GM21786 (cell line): ENCODE results near the gene TXNIP.
A peak's percentile ranks its signal among the peaks of the same experiment; 100 is the strongest.

Source experiments
- ATAC-seq: cut with Tn5 transposase; IDR thresholded peaks from one replicate; pipeline ENCODE4 v1.9.1; 2021; ENCODE audit not compliant: unreplicated experiment

Gene TXNIP

DNA sequence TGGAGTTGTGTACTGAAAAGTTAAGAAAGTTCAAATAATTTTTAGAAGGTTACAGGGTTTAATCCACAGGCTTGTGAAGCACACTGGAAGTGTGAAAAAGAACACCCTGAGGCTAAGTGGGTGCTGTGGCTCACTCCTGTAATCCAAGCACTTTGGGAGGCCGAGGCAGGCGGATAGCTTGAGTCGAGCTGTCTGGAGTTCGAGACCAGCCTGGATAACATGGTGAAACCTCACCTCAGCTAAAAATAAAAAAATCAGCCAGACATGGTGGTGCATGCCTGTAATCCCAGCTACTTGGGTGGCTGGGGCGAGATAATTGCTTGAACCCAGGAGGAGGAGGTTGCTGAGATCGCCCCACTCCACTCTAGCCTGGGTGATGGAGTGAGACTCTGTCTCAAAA lies 9.8 kb downstream of the TXNIP start:
- no peak for ATAC-seq

DNA sequence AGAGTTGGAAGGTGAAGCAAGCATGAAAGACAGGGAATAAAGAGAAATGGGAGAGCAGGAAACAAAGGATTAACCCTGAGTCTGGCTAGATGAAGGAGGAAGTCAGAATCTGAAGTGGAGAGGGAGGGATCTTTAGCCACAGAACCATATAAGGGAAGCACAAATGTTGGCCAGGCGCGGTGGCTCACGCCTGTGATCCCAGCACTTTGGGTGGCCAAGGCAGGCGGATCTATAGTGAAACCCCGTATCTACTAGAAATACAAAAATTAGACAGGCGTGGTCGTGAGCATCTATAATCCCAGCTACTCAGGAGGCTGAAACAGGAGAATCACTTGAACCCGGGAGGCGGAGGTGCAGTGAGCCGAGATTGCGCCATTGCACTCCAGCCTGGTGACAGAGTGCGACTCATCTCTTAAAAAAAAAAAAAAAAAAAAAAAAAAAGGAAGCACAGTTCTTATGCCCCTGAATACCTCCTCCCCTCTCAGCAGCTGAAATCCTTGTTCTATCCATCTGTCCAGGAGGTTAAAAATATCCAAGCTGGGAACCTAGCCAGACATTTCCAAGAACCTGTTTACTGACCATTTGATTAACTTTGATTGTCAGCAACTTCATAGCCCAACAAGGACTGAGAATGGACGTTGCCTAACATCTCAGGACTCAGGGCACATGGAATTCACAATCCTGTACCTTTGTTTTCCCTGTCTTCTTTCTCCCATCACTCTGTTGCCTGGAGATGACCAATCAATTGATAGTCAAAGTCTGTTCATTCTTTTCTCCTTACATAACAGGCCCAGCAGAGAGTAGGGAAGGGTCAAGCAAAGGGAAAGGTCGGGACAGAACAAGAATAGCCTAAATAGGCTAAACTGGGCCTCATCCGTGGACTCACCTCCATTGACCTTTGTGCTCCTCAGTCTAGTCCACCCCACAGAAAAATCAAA lies 10.6 kb downstream of the TXNIP start:
- ATAC-seq: no peak

DNA sequence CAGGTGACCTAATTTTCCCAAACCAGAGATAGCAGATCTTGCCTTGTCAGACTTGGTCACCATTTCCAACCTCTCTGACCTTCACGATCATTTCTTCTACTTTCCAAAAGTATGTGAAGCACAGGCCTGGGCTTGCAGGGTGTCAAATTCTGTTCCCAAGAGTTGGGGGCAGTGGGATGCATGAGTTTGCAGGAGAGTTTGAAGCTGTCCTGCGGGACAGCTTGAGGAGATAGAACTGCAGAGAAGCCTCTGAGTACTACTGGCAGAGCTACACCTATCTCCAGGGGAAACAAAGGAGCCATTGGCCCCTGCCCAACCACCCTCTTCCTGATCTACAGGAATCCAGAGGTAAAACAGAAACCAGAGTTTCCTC lies 11.3 kb downstream of the TXNIP start:
- ATAC-seq: no peak

DNA sequence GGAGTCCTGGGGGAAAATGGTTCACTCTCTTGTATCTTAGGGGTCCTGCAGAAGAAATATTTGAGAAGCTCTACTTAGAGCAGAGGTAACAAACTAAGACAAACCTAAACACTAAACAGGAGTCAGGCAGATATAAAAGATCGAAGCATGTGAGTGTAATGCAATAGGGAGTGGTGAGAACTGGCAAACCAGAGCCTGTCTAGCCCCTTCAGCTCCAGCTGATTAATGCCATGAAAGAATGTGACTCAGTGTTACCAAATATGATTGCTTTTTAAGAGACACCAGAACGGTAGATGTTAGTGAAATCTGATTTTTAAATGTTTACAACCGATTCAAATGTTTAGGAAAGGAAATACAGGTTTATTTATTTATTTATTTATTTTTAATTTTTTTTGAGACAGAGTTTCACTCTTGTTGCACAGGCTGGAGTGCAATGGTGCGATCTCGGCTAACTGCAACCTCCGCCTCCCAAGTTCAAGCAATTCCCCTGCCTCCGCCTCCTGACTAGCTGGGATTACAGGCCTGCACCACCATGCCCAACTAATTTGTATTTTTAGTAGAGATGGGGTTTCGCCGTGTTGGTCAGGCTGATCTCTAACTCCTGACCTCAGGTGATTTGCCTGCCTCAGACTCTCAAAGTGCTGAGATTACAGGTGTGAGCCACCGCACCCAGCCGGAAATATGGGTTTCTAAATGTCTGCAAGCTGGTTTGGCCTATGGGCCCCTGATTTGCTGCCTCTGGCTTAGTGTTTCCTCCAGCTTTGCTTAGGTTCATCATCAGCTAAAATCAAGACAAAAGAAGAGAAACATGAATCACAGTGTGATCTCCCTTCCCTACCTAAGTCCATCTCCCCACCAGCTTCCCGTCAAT lies 12.2 kb downstream of the TXNIP start:
- no peak for ATAC-seq

DNA sequence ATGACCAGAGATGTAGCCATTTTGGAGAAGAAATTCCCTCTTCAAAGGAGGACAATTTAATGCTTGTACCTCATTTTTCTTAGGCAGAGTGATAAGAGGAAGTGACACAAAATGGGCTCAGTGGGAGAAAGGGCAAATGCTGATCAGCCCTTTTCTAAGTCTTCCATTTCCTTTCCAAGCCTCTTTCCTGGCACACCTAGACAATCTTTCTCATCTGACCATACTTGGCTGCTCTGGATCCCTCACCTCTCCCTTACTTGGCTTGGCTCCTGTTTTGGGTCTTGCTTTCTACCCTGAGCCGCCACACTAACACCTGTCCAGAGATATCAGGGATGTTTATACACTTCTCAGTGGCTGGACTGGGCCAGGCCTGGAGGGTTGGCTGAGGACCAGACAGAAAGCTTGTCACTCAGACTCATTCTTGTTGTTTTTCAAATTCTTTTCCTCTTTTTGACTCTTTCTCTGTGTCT lies 13.1 kb downstream of the TXNIP start:
- no peak for ATAC-seq

DNA sequence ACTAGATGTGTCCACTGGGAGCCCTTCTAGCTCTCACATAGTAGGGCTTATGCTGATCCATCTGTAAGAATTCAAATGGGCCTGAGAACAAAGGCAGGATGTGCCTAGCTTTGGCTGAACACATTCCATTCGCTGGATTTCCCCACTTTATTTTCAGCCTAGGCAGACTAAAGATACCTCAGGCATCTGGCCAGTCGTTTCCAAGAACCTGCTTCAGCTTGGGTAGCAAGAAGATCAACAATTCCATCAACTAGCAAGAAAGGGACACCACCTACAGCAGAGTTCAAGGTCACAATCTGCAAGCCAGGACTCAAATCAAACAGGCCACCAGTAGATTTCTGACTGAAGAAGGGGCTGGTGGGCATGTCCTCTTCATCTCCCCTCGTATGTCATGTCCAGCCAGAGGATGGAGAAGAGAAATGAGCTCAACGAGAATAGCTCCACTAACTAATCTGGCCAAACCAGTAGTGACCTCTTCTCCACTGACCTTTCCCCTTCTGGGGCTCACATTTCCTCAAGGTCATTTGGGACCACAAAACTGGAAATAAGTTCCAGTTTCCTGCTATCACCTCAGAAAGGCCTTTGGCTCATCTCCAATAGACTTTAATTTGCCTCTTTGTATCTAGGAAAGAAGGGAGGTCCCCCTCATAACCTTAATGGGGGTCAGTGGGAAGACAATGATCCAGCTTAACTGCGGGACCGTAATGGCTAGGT lies 14.2 kb downstream of the TXNIP start:
- ATAC-seq: no peak

DNA sequence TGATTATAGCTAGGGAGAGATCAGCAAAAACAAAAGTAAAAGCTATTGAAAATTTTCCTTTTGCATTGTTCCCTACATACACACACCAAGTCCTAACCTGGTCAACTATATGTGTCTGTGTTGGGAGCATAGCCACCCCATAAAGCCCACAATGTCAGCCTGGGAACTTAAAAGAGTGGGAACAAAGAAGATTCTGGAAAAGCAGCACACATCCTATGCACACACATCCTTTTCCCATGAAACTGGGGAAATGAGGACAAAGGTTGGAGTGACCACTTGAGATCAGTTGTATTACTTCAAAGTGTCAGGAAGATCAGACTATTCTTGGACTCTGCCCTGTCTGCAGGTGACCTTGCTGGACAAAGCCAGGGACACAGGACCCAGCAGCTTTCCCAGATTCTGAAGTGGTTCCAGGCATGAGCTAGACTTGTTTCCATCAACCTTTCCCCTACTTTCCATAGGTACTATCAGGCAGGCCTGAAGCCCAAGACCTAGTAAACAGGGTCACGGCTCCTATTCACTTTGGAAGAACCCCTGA lies 15.9 kb downstream of the TXNIP start:
- no peak for ATAC-seq

DNA sequence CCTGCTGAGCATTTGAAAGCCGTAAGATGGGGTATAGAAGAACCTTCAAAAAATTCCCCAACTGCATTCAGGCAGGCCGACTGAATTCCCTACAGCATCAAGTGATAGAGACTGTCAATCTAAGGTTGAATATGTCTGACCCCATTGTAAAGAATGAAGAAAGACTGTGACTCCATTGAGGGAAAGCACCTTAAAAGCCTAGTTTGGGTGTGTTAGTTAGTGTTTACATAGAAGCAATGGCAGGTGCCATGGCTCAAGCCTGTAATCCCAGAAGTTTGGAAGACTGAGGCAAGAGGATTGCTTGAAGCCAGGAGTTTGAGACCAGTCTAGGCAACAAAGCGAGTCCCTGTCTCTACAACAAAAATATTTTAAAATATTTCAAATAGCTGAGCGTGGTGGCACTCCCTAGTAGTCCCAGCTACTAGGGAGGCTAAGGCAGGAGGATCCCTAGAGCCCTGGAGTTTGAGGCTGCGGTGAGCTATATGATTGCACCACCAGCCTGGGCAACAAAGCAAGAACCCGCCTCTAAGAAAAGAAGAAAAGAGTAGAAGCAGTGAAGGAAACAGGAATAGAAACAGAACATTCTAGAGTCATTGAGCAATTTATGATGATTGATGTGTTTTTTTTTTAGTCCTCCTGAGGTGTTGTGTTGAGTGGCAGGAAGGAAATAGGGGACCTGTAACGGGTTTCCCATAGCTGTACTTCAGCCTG lies 16.5 kb downstream of the TXNIP start:
- peak; percentile 37 for ATAC-seq

DNA sequence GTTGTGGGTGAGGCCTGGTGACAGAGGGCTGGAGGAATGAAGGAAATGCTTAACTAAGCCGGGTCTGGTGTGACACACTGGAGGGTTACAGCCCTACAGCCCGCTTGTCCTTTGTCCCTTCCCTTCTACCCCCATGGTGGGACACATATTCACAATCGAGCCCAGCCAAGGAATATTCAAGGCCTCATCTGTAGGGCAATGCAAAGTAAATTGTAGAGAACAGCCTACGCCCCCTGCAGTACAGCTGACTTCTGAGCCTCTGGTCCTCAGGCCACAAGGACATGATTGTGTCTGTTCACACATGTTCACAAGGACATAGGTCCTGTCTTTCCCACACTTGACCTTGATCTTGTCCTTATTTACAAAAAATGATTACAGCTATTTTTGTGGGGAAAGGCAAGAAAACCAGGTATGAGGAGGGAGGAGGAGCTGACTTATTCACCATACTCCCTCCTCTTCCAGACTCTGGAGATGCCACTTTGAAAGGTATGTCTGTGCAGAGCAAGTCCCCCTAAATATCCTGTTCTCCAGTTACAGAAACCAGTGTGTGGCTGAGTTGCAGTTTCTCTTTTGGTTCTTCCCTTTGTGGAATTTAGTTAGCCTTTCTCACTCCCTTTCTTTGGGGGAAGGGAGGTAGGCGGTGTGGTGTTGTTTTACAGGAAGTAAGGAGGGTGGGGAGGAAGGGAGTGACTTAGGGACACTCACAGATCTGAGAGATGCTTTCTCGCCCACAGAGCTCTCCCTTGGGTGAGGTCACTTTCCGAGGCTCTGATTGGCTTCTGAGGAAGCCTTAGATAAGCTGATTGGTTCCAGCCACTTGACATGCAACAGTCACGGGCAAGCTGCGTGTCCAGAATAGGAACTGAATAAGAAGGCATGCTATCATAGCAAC lies 17.3 kb downstream of the TXNIP start:
- peak; percentile 83 for ATAC-seq

DNA sequence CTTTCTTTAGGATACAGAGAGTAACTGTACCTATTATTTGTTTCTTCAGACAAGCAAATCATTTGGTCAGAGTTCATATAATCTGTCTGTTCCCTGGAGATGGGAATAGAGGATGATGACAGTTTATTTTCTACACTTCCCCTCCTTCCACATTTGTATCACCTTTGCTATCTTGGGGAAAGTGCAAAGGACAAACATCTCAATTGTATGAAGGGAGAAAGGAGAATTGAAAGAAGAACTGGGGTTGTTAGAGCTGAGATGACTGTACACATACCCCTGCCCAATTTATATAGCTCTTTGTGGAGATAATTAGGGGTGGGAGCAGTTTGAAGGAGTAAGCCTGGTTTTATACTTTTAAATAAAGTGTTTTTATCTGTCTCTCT lies 17.9 kb downstream of the TXNIP start:
- ATAC-seq: no peak

DNA sequence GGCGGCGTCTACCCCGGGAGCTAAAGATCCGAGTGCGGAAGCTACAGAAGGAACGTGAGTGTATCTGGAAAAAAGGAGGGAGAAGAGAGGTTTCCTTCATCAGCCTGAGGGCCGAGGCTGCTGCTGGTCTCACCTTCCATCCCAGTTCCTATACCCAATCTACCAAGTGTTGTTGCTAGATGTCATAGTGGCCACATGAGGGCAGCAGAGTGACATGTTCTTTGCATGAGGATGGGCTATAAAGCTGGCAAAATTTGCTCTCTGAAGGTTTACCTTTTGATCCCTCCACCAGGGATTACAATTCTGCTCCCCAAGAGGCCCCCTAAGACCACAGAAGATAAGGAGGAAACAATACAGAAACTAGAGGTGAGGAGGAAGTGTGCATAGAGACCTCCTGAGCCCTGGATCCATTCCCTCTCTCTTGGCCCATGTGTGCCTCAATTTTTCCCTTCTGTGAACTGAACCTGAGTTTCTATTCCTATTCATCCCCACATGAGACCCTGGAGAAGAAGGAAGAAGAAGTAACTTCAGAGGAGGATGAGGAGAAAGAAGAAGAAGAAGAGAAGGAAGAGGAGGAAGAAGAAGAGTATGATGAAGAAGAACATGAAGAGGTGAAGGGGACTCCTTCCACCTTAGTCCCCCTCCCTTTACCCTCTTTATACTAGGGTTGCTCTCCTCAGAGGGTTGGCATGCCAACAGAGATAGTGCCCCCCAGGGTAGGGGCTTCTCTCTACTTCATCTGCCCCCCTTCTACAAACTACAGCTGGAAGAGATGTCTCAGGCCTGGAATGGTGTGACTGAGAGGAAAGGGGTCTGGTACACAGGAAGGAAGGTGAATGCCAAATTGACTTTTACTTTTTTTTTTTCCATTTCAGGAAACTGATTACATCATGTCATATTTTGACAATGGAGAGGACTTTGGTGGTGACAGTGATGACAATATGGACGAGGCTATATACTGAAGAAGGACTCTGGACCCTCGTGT lies 18.6 kb downstream of the TXNIP start:
- ATAC-seq: no peak

DNA sequence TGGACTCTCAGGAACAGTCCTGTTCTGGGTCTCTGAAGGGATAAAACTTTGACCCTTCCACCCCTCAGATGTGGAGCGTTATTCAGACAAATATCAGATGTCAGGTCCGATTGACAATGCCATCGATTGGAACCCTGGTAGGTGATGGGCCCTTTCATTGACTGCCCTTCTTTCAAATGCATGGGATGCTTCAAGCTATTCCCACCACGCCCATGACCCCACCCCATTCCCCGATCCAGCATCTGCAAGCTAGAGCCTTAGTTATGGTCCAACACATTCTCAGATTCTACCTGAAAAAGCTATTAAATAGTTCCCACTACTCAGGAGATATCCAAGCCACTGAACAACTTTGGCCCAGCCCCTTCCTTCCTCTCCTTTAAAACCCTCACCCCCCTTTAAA lies 19.4 kb downstream of the TXNIP start:
- no peak for ATAC-seq

DNA sequence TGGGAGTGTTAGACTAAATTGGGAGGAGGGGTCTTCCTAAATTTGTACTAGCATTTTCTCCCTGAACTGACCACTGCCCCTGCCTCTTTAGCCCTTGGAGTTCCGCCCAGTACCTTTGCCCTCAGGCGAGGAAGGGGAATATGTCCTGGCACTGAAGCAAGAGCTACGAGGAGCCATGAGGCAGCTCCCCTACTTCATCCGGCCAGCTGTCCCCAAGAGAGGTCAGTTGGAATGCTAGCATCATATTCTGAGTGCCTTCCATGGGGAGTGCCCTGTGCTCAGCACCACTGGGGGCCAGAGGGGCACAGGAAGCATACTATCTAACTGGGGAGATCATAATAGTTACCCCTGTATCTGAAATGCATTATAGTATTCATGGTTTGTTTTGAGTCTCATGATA lies 21.2 kb downstream of the TXNIP start:
- no peak for ATAC-seq

DNA sequence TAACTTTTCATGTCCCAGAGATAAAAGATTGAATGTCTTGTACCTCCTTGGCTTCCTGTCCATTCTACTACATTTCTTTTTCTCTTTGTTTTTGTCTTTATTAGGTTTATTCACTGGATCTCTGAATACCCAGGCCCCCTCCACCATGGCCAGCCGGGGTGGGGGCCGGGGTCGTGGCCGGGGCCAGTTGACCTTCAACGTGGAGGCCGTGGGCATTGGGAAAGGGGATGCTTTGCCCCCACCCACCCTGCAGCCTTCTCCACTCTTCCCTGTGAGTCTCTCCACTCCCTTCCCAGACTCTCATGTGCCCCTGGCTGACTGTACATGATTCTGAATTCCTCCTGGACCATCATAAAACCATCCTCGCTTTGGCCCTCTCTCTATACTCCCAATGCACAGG lies 21.7 kb downstream of the TXNIP start:
- no peak for ATAC-seq

DNA sequence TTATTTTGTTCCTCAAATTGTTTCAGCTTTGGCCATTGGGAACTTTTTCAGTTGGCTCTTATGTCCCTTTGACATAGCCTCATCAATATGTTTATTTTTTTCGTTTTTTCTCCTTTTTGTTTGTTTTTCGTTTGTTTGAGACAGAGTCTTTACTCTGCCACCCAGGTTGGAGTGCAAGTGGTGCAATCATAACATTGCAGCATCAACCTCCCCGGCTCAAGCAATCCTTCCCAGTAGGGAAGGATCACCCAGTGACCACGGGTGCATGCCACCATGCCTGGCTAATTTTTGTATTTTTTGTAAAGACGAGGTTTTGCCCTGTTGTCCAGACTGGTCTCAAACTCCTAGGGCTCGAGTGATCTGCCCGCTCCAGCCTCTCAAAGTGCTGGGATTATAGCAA lies 23.8 kb downstream of the TXNIP start:
- ATAC-seq: no peak

DNA sequence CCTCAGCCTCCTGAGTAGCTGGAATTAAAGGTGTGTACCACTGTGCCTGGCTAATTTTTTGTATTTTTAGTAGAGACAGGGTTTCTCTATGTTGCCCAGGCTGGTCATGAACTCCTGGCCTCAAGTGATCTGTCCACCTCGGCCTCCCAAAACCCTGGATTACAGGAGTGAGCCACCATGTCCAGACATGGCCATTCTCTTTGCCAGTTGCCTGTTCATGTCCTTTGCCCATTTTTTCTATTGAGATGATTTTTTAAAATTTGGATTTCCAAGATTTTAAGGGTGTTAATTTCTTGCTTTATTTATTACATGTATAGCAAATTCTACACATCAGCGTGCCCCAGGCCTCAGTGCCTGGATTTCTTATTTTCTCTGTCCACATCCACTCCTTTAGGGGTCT lies 29.1 kb downstream of the TXNIP start:
- no peak for ATAC-seq

DNA sequence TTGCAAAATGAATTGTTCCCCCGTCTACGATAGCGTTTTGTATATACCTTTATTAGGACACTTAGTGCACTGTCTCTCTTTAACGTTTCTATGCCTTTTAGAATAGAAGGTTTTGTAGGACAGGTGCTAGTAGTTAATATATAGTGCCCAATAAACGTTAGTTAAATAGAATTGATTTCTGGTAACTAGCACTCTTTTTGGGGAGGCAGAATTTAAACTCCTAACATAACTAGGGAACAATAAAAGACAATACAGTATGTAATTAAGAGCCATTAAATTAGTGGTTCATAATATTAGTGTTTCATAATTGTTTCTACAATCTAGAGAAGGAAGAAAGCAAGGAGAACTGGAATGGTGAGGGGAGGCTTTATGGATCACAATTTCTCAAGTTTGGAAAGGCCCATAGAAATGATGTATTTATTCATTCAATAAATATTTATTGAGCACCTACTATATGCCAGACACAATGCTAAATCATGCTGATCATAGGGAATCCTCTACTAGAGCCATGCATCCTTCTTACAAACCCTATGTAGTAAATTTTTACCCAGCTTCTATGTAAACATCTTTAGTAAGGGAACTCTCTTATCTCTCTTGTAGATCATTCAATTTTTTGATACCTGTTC lies 31.1 kb downstream of the TXNIP start:
- ATAC-seq: no peak
